IPS-NIHi11 (cell line): ENCODE measurements around the gene RRAGA.
"Not testable (repeated sequence)": the region's sequence is repeated elsewhere in the genome, so short reads cannot be mapped to it uniquely, and the experiment has no call there.

ENCODE experiments used
- DNase-seq: peaks from one replicate; pipeline ENCODE4 v3.0.0; 2012; ENCODE audit warnings: mixed read lengths, low spot score

RRAGA gene

GRCh38 chr9:19085295-19085694 lies 36.1 kb downstream of the RRAGA start:
- peak; percentile 55 for DNase-seq

- no peak for DNase-seq
Measured at GRCh38 chr9:19087106-19088000, 38.1 kb downstream of the RRAGA start.

- DNase-seq: not testable (repeated sequence)
Measured at GRCh38 chr9:19097431-19097830, 48.2 kb downstream of the RRAGA start.
